ENCODE data around the gene ATP2B2.

Gene ATP2B2

GRCh38 chr3:10286133-10286524, 219.3 kb downstream of the ATP2B2 start:
- no peaks in the 10 kb centered on the region for H3K27me3 ChIP-seq (ENCODE audit: control insufficient read depth, insufficient read depth, low read length)
- peaks cover 10% of the 10 kb centered on the region for H3K36me3 ChIP-seq (ENCODE audit: control insufficient read depth, insufficient read depth, low read length)
- H3K4me1 ChIP-seq (ENCODE audit: control insufficient read depth, insufficient read depth, low read length), result no peaks in the 10 kb centered on the region
- H3K9ac ChIP-seq (ENCODE audit: low read length), result no peak overlapping the region
- H3K4me3 ChIP-seq (ENCODE audit: low read length), result no peak overlapping the region
- no peaks in the 10 kb centered on the region for H3K9me3 ChIP-seq (ENCODE audit: control insufficient read depth, low read length)

DNA sequence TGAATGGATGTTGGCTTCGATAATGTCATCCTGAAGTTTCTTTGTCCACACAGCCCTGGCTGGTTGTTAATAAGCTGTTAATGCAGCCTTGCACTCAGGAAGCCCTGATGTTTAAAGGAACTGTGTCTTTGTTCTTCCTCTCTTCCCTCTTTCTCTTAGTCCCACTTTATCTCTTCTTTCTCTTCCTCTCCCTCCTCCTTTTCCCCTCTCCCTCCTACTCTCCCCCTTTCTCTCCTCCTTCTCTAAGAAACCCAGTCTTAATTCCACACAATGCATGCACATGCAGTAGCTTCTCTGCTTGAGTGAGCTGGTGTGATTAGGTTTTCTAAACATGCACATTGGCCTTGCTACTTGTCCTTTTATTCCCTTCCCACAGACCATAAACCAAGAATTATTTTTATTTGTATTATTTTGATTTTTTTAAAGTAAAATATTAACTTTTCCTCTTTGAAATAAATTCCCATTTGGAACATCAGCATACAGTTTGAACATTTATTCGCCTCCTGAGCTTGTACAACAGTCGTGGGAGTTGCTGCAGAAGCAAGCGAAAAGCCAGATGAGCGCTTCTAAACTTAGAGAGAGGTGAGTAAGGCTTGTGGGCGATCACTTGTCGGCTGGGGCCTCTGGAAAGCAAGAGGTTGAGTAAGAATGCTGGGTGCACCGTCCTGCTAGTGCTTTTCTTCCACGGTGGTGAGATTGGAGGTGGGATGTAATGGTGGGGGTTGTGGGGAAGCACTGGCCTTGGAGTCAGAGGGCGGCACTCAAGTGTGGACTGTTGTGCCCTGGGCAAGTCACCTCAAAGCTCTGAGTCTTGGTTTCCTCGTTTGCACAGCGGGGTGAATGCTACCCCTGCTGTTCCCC, 219.9 kb downstream of the ATP2B2 start:
- H3K36me3 ChIP-seq (ENCODE audit: control insufficient read depth, insufficient read depth, low read length), result peaks cover 10% of the 10 kb centered on the region

GRCh38 chr3:10284496-10284895, 220.9 kb downstream of the ATP2B2 start:
- H3K9ac ChIP-seq (ENCODE audit: low read length), result no peak overlapping the region
- no peaks in the 10 kb centered on the region for H3K4me1 ChIP-seq (ENCODE audit: control insufficient read depth, insufficient read depth, low read length)
- H3K27me3 ChIP-seq (ENCODE audit: control insufficient read depth, insufficient read depth, low read length), result no peaks in the 10 kb centered on the region
- H3K36me3 ChIP-seq (ENCODE audit: control insufficient read depth, insufficient read depth, low read length), result peaks cover 18% of the 10 kb centered on the region
- H3K4me3 ChIP-seq (ENCODE audit: low read length), result no peak overlapping the region
- no peaks in the 10 kb centered on the region for H3K9me3 ChIP-seq (ENCODE audit: control insufficient read depth, low read length)

More for the DNA sequence above, 219.9 kb downstream of the ATP2B2 start:
- Histone ChIP-seq H3K4me1 (ENCODE audit: control insufficient read depth, insufficient read depth, low read length) (no peaks in the 10 kb centered on the region), H3K4me3 (ENCODE audit: low read length) (no peak overlapping the region), H3K9me3 (ENCODE audit: control insufficient read depth, low read length) (no peaks in the 10 kb centered on the region), H3K9ac (ENCODE audit: low read length) (no peak overlapping the region), H3K27me3 (ENCODE audit: control insufficient read depth, insufficient read depth, low read length) (no peaks in the 10 kb centered on the region)

- no peaks in the 10 kb centered on the region for H3K27me3 ChIP-seq (ENCODE audit: control insufficient read depth, insufficient read depth, low read length)
- H3K4me1 ChIP-seq (ENCODE audit: control insufficient read depth, insufficient read depth, low read length), result no peaks in the 10 kb centered on the region
- peaks cover 12% of the 10 kb centered on the region for H3K36me3 ChIP-seq (ENCODE audit: control insufficient read depth, insufficient read depth, low read length)
- H3K9me3 ChIP-seq (ENCODE audit: control insufficient read depth, low read length), result no peaks in the 10 kb centered on the region
- no peak overlapping the region for H3K4me3 ChIP-seq (ENCODE audit: low read length)
- no peak overlapping the region for H3K9ac ChIP-seq (ENCODE audit: low read length)
Observed at GRCh38 chr3:10283638-10284037, 221.7 kb downstream of the ATP2B2 start.

DNA sequence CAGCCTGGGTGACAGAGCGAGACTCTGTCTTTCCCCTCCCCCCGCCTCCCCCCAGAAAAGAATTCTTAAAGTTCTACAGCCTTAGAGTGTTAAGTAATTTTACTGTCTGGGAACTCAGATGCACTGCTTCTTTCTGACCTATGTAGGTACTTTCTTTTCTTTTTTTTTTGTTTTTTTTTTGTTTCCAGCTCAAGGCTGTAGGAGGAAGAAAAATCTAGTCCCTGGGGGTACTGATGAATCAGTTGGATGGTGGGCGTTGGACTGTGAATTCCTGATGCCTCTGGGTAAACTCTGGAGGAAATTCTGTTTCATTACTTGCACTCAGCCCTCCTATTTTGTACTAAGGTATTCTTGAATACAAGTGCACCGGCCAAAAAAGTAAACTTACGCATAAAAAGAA, 223.4 kb downstream of the ATP2B2 start:
- no peak overlapping the region for H3K9ac ChIP-seq (ENCODE audit: low read length)
- peaks cover 8% of the 10 kb centered on the region for H3K36me3 ChIP-seq (ENCODE audit: control insufficient read depth, insufficient read depth, low read length)
- H3K9me3 ChIP-seq (ENCODE audit: control insufficient read depth, low read length), result no peaks in the 10 kb centered on the region
- H3K27me3 ChIP-seq (ENCODE audit: control insufficient read depth, insufficient read depth, low read length), result no peaks in the 10 kb centered on the region
- no peak overlapping the region for H3K4me3 ChIP-seq (ENCODE audit: low read length)
- H3K4me1 ChIP-seq (ENCODE audit: control insufficient read depth, insufficient read depth, low read length), result no peaks in the 10 kb centered on the region

DNA sequence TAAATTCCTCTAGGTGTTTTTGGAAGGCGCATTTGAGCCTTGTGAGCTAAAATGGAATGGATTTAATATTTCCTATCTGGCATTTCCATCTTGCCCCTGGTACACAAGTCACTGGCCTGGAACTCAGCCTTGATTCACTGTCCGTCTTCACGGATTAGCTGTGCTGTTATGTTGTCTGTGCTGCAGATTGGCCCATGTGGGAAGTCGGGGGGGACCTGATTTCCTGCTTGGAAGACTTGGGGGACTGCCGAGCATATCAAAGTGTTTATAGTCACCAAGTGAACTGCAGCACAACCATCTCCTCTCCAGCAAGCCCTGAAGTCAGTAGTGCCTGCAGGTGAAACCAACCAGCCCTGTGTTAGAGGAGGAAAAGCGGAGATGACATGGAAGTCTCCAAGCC, 224.8 kb downstream of the ATP2B2 start:
- H3K9ac ChIP-seq (ENCODE audit: low read length), result no peak overlapping the region
- H3K9me3 ChIP-seq (ENCODE audit: control insufficient read depth, low read length), result no peaks in the 10 kb centered on the region
- no peaks in the 10 kb centered on the region for H3K4me1 ChIP-seq (ENCODE audit: control insufficient read depth, insufficient read depth, low read length)
- no peak overlapping the region for H3K4me3 ChIP-seq (ENCODE audit: low read length)
- peaks cover 8% of the 10 kb centered on the region for H3K36me3 ChIP-seq (ENCODE audit: control insufficient read depth, insufficient read depth, low read length)
- H3K27me3 ChIP-seq (ENCODE audit: control insufficient read depth, insufficient read depth, low read length), result no peaks in the 10 kb centered on the region

DNA sequence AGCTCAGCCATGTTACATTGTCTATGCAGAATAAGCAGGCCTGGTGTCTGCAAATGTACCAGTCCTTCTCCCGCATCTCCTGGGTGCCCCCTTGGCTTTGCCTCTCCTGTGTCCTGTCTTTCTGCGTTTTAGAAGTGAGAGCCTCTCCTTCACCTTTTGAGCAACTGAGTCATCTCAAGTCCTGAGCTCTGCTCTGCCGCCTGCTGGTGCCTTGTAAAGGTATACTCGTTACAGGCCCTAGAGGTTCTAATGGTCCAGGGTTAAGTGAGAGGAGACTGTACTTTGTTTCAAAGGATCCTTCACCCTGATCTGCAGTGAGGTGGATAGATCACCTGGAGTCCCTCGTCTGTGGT, 225.2 kb downstream of the ATP2B2 start:
- Histone ChIP-seq H3K4me3 (ENCODE audit: low read length) (no peak overlapping the region), H3K4me1 (ENCODE audit: control insufficient read depth, insufficient read depth, low read length) (no peaks in the 10 kb centered on the region), H3K27me3 (ENCODE audit: control insufficient read depth, insufficient read depth, low read length) (no peaks in the 10 kb centered on the region), H3K36me3 (ENCODE audit: control insufficient read depth, insufficient read depth, low read length) (peaks cover 8% of the 10 kb centered on the region), H3K9me3 (ENCODE audit: control insufficient read depth, low read length) (no peaks in the 10 kb centered on the region), H3K9ac (ENCODE audit: low read length) (no peak overlapping the region)

GRCh38 chr3:10279384-10280176, 225.8 kb downstream of the ATP2B2 start:
- no peak overlapping the region for H3K9ac ChIP-seq (ENCODE audit: low read length)
- H3K36me3 ChIP-seq (ENCODE audit: control insufficient read depth, insufficient read depth, low read length), result peaks cover 8% of the 10 kb centered on the region
- no peaks in the 10 kb centered on the region for H3K9me3 ChIP-seq (ENCODE audit: control insufficient read depth, low read length)
- H3K4me3 ChIP-seq (ENCODE audit: low read length), result no peak overlapping the region
- no peaks in the 10 kb centered on the region for H3K27me3 ChIP-seq (ENCODE audit: control insufficient read depth, insufficient read depth, low read length)
- no peaks in the 10 kb centered on the region for H3K4me1 ChIP-seq (ENCODE audit: control insufficient read depth, insufficient read depth, low read length)

DNA sequence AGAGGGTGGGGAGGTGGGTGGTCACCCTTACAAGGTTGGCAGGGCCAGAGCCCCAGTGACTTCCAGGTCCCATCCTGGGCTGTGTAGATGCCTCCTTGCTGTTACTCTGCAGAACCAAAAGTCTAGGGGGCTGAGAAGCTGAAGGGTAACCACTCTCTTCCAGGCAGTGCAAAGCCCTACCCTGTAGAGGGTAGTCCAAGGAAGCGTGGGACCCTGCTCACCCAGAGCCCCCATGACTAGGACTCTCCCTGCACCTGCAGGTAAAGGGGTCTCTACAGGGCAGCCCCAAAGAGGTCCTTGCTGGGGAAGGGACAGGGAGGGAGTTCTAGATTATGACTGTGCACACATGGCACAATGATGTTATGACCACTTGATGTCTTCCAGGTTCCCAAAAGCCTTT, 226.9 kb downstream of the ATP2B2 start:
- Histone ChIP-seq H3K4me1 (ENCODE audit: control insufficient read depth, insufficient read depth, low read length) (peaks cover 8% of the 10 kb centered on the region), H3K27me3 (ENCODE audit: control insufficient read depth, insufficient read depth, low read length) (no peaks in the 10 kb centered on the region), H3K9me3 (ENCODE audit: control insufficient read depth, low read length) (no peaks in the 10 kb centered on the region), H3K36me3 (ENCODE audit: control insufficient read depth, insufficient read depth, low read length) (peaks cover 8% of the 10 kb centered on the region), H3K9ac (ENCODE audit: low read length) (no peak overlapping the region), H3K4me3 (ENCODE audit: low read length) (no peak overlapping the region)

DNA sequence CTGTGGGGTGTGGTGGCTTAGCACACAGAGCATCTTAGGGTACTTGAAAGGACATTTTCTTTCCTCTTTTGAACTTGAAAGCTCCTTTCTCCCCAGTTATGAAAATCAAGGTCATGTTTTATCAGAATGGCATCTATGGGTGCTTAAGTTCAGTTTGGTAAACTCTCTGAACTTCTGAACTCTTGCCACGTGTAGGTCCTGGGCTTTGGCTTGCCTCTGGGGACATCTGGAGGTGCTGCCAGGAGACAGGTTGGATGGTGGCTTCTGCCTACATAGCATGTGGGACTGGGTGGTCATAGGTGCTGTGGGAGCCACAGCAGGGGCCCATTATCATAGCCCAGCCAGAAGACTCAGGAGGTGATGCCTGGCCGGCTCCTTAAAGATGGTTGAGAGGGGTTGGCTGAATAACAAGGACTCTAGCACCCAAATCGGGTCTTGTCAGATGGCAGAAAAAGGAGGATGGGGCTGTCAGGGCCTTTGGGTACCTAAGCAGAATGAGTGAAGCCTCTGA, 228.2 kb downstream of the ATP2B2 start:
- Histone ChIP-seq H3K27me3 (ENCODE audit: control insufficient read depth, insufficient read depth, low read length) (no peaks in the 10 kb centered on the region), H3K4me1 (ENCODE audit: control insufficient read depth, insufficient read depth, low read length) (peaks cover 10% of the 10 kb centered on the region), H3K9me3 (ENCODE audit: control insufficient read depth, low read length) (no peaks in the 10 kb centered on the region), H3K9ac (ENCODE audit: low read length) (no peak overlapping the region), H3K36me3 (ENCODE audit: control insufficient read depth, insufficient read depth, low read length) (peaks cover 8% of the 10 kb centered on the region), H3K4me3 (ENCODE audit: low read length) (no peak overlapping the region)

DNA sequence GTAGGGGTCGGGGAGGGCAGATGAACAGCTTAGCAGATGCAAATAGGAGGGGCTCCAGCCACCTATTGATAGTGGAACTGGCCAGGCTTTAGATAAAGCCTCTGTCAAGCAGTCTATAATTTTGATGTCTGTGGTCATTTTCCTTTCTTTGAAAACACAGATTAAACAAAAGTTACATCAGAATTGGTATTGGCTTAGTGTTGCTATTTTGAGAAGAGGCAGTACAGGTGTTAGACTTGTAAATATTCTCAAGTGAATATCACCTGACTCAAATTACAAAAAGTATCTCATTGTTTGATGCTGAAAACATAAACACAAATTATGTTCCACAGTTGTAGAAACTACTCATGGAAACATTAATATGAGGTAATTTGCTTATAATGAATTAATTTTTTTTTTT, 230.8 kb downstream of the ATP2B2 start:
- no peaks in the 10 kb centered on the region for H3K27me3 ChIP-seq (ENCODE audit: control insufficient read depth, insufficient read depth, low read length)
- H3K4me1 ChIP-seq (ENCODE audit: control insufficient read depth, insufficient read depth, low read length), result peaks cover 10% of the 10 kb centered on the region
- no peaks in the 10 kb centered on the region for H3K9me3 ChIP-seq (ENCODE audit: control insufficient read depth, low read length)
- no peaks in the 10 kb centered on the region for H3K36me3 ChIP-seq (ENCODE audit: control insufficient read depth, insufficient read depth, low read length)
- no peak overlapping the region for H3K4me3 ChIP-seq (ENCODE audit: low read length)
- H3K9ac ChIP-seq (ENCODE audit: low read length), result no peak overlapping the region
